K562 (cell line): ENCODE measurements around the gene GADD45GIP1. TPM values are rescaled to one million over a fixed set of nuclear protein-coding genes. Genes with fewer than 3 reads are reported as not detected.
A peak's percentile ranks its signal among the peaks of the same experiment; 100 is the strongest.

Experiments used
- ARHGAP35 ChIP-seq: fragments of 450-650 bp; IDR thresholded peaks from 2 replicates; pipeline ENCODE4 v1.6.1; 2018; ENCODE audit not compliant: partially characterized antibody
- COPS2 ChIP-seq: fragments of 450-650 bp; conservative IDR thresholded peaks from 2 replicates; pipeline ENCODE4 v1.6.1; 2016; ENCODE audit warnings: mild to moderate bottlenecking, moderate library complexity
- GTF2E2 ChIP-seq: fragments of 200-800 bp; sonication (Bioruptor generic); IDR thresholded peaks from 2 replicates; pipeline ENCODE4 v1.6.1; 2016; ENCODE audit warnings: missing genetic modification characterization, missing compliant biosample characterization
- HDAC1 ChIP-seq, 2 experiments: fragments of 450-650 bp; IDR thresholded peaks; 2 replicates each; pipeline ENCODE4 v1.6.1; 2016 to 2017; ENCODE audit warnings: inconsistent platforms in 1 of 2, mild to moderate bottlenecking in 1 of 2, moderate library complexity in 1 of 2
- ID3 ChIP-seq, 2 experiments: fragments of 250-450 bp in 1 of 2; fragments of 450-650 bp in 1 of 2; sonication (Bioruptor Pico) in 1 of 2; IDR thresholded peaks; 2 replicates each; pipeline versions ENCODE4 v1.6.1 to v1.8.0; 2016 to 2021; ENCODE audit warnings: mild to moderate bottlenecking in 2 of 2, moderate library complexity in 2 of 2, missing compliant biosample characterization in 1 of 2, missing genetic modification characterization in 1 of 2
- KAT8 ChIP-seq: fragments of 450-650 bp; IDR thresholded peaks from 2 replicates; pipeline ENCODE4 v1.6.1; 2016; ENCODE audit warnings: low read depth, mild to moderate bottlenecking
- KLF10 ChIP-seq: fragments of 250-450 bp; sonication (Bioruptor Pico); IDR thresholded peaks from 2 replicates; pipeline ENCODE4 v1.6.1; 2021; ENCODE audit warnings: matching md5 sums
- KLF13 ChIP-seq: fragments of 450-650 bp; IDR thresholded peaks from 2 replicates; pipeline ENCODE4 v1.6.1; 2016; ENCODE audit warnings: missing genetic modification characterization, low read depth, mild to moderate bottlenecking, missing compliant biosample characterization, moderate library complexity, borderline replicate concordance
- NCOA4 ChIP-seq: fragments of 450-650 bp; IDR thresholded peaks from 2 replicates; pipeline ENCODE4 v1.6.1; 2018; ENCODE audit warnings: mild to moderate bottlenecking; ENCODE audit not compliant: partially characterized antibody
- NFE2L1 ChIP-seq: fragments of 450-650 bp; IDR thresholded peaks from 2 replicates; pipeline ENCODE4 v1.6.1; 2016; ENCODE audit warnings: missing genetic modification characterization, low read depth, mild to moderate bottlenecking, missing compliant biosample characterization, moderate library complexity, borderline replicate concordance
- NFYB ChIP-seq: IDR thresholded peaks from 2 replicates; pipeline ENCODE4 v1.6.1; 2011; ENCODE audit warnings: mild to moderate bottlenecking, moderate library complexity; ENCODE audit not compliant: insufficient read length; ENCODE audit errors: extremely low read depth
- PTBP1 ChIP-seq: fragments of 200-400 bp; formaldehyde crosslinking; IDR thresholded peaks from 2 replicates; pipeline ENCODE4 v1.6.1; 2017; ENCODE audit warnings: low read depth, low read length
- PTRF ChIP-seq: fragments of 450-650 bp; IDR thresholded peaks from 2 replicates; pipeline ENCODE4 v1.6.1; 2016; ENCODE audit warnings: mild to moderate bottlenecking, missing genetic modification characterization, missing compliant biosample characterization
- RFX5 ChIP-seq: IDR thresholded peaks from 2 replicates; pipeline ENCODE4 v1.6.1; 2011; ENCODE audit warnings: low read depth, mild to moderate bottlenecking, improper control_type of control experiment, low read length
- RHOXF2B ChIP-seq: fragments of 250-450 bp; sonication (Bioruptor Pico); conservative IDR thresholded peaks from 2 replicates; pipeline ENCODE4 v1.5.1; 2021
- SMARCA5 ChIP-seq: fragments of 450-650 bp; IDR thresholded peaks from 2 replicates; pipeline ENCODE4 v1.6.1; 2016
- SP1 ChIP-seq: sonication (generic); formaldehyde crosslinking; IDR thresholded peaks from 2 replicates; pipeline ENCODE4 v1.8.1; 2022; ENCODE audit warnings: mild to moderate bottlenecking, missing genetic modification reagents
- SRSF7 ChIP-seq: fragments of 200-400 bp; formaldehyde crosslinking; optimal IDR thresholded peaks from 2 replicates; pipeline ENCODE3; 2017; ENCODE audit warnings: mild to moderate bottlenecking, low read depth, low read length
- STAT5B ChIP-seq: fragments of 250-450 bp; sonication (Bioruptor Pico); IDR thresholded peaks from 2 replicates; pipeline ENCODE4 v1.8.0; 2021; ENCODE audit warnings: mild to moderate bottlenecking, inconsistent platforms
- VEZF1 ChIP-seq: fragments of 200-800 bp; sonication (Bioruptor generic); IDR thresholded peaks from 2 replicates; pipeline ENCODE4 v1.6.1; 2017; ENCODE audit warnings: missing genetic modification characterization, missing compliant biosample characterization
- ZBTB1 ChIP-seq: sonication (generic); formaldehyde crosslinking; IDR thresholded peaks from 2 replicates; pipeline ENCODE4 v1.8.1; 2023; ENCODE audit warnings: missing genetic modification reagents, low read depth, mild to moderate bottlenecking, borderline replicate concordance
- ZBTB9 ChIP-seq: fragments of 450-650 bp; formaldehyde crosslinking; IDR thresholded peaks from 2 replicates; pipeline ENCODE4 v1.4.0; 2020; ENCODE audit warnings: mild to moderate bottlenecking, moderate library complexity
- ZNF140 ChIP-seq: fragments of 250-450 bp; sonication (Bioruptor Pico); IDR thresholded peaks from 2 replicates; pipeline ENCODE4 v1.8.0; 2021; ENCODE audit warnings: moderate library complexity, mild to moderate bottlenecking, inconsistent platforms
- ZNF655 ChIP-seq: fragments of 250-450 bp; sonication (Bioruptor Pico); IDR thresholded peaks from 2 replicates; pipeline ENCODE4 v1.5.0; 2021
- polyA plus RNA-seq, 8 experiments: library from polyadenylated mRNA; depleted of rRNA in 4 of 8; stranded (reverse) in 5 of 8; unstranded in 3 of 8; fragments of >200 nt; fragmentation: Nextera tagmentation in 2 of 8; fragmentation: Illumina TruSeq in 1 of 8; extraction: Ambion mirVana in 2 of 8; extraction: Trizol in 1 of 8; gene quantifications; 2 replicates each; pipeline versions ENCODE4 v1.2.1 to v1.2.3, GENCODE V29; 2011 to 2014; ENCODE audit warnings: inconsistent platforms in 1 of 8, missing spikeins in 1 of 8
- total RNA-seq, 7 experiments: library from RNA; depleted of rRNA in 6 of 7; stranded (reverse); fragments of >200 nt in 6 of 7; fragmentation: Illumina TruSeq in 2 of 7; extraction: Trizol in 2 of 7; gene quantifications; 2 replicates each; pipeline versions ENCODE4 v1.2.1 to v1.2.3, GENCODE V29; 2011 to 2021; ENCODE audit warnings: low replicate concordance in 1 of 7

The GADD45GIP1 gene
- total and polyA plus RNA-seq, 9 of the 15 experiments (the other 6 are each of a cell fraction or from before 2014, with no cell fraction given) = 5.1 to 161 (median 29.2) TPM

- TF ChIP-seq ZNF655 (CRISPR knock-in tag) = no peak
- no peak for TF ChIP-seq ID3 (CRISPR knock-in tag; IDR thresholded peaks at IDR 0.05)
- peak; percentile 29; the same call in 1 of the 2 replicates for TF ChIP-seq ID3 (tag; IDR thresholded peaks at IDR 0.05)
- TF ChIP-seq ZBTB9 = no peak
- no peak for TF ChIP-seq RHOXF2B
- TF ChIP-seq NFYB = no peak
- TF ChIP-seq SP1 (CRISPR knock-in tag) = peak; percentile 78; the same call in 1 of the 2 replicates
- no peak for TF ChIP-seq KLF10 (CRISPR knock-in tag)
- no peak for TF ChIP-seq PTRF (tag)
- no peak for TF ChIP-seq SMARCA5
- peak in 1 of 2 experiments; percentile 91; a peak in 2 of 4 replicates for TF ChIP-seq HDAC1 (IDR thresholded peaks at IDR 0.05)
- peak; percentile 80; the same call in 1 of the 2 replicates for TF ChIP-seq GTF2E2
- TF ChIP-seq STAT5B (CRISPR knock-in tag) = no peak
- no peak for TF ChIP-seq PTBP1
- TF ChIP-seq KAT8 = no peak
- TF ChIP-seq KLF13 (tag) = peak; percentile 43; the same call in 1 of the 2 replicates
- TF ChIP-seq ZBTB1 (CRISPR knock-in tag) = peak; percentile 72; the same call in 1 of the 2 replicates
- TF ChIP-seq VEZF1 = peak; percentile 99
- TF ChIP-seq COPS2 = no peak
- no peak for TF ChIP-seq NCOA4
- no peak for TF ChIP-seq NFE2L1 (tag)
- no peak for TF ChIP-seq RFX5
- no peak for TF ChIP-seq SRSF7
- no peak for TF ChIP-seq ZNF140 (CRISPR knock-in tag)
- no peak for TF ChIP-seq ARHGAP35
Measured at GRCh38 chr19:12933287-12934072, 23.5 kb downstream of the GADD45GIP1 start, which contains the start of gene FARSA (continued).
